HFF-Myc (cell line): ENCODE measurements around the gene ADH1A.

Experiments
- DNase-seq: peaks from one replicate; pipeline ENCODE4 v3.0.0-alpha.2; 2011; ENCODE audit warnings: low read depth; ENCODE audit errors: extremely low read depth
- H3K4me3 ChIP-seq: replicated peaks from 2 replicates; pipeline ENCODE4 v1.5.1; 2011; ENCODE audit warnings: low read depth, mild to moderate bottlenecking, control low read depth, low read length
- TF ChIP-seq, protein P1 (sequence below): IDR thresholded peaks from 2 replicates; pipeline ENCODE4 v1.5.1; 2012; ENCODE audit warnings: mild to moderate bottlenecking, low read depth, low read length, control low read depth; ENCODE audit errors: missing control alignments

ADH1A gene

DNA sequence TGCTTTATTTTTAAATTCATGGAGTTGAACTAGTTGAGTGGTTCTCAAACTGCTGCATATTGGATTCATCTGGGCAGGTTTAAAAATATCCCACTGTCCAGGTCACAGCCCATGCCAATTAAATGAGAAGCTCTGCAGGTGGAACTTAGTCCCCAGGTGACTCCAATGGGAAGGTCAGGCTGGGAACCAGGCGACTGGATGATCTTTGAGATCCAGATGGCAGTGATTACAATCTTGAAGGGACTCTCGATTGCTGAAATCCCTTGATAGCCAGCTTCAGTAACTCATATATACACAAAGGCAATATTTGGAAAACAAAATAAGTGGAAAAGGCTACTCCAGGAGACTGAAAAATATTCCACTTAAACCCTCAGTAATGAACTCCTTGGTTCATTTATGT, 8.1 kb downstream of the ADH1A start:
- TF ChIP-seq, protein P1, sequence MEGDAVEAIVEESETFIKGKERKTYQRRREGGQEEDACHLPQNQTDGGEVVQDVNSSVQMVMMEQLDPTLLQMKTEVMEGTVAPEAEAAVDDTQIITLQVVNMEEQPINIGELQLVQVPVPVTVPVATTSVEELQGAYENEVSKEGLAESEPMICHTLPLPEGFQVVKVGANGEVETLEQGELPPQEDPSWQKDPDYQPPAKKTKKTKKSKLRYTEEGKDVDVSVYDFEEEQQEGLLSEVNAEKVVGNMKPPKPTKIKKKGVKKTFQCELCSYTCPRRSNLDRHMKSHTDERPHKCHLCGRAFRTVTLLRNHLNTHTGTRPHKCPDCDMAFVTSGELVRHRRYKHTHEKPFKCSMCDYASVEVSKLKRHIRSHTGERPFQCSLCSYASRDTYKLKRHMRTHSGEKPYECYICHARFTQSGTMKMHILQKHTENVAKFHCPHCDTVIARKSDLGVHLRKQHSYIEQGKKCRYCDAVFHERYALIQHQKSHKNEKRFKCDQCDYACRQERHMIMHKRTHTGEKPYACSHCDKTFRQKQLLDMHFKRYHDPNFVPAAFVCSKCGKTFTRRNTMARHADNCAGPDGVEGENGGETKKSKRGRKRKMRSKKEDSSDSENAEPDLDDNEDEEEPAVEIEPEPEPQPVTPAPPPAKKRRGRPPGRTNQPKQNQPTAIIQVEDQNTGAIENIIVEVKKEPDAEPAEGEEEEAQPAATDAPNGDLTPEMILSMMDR = no peak
- H3K4me3 ChIP-seq = no peak overlapping the region
- DNase-seq = no peak

DNA sequence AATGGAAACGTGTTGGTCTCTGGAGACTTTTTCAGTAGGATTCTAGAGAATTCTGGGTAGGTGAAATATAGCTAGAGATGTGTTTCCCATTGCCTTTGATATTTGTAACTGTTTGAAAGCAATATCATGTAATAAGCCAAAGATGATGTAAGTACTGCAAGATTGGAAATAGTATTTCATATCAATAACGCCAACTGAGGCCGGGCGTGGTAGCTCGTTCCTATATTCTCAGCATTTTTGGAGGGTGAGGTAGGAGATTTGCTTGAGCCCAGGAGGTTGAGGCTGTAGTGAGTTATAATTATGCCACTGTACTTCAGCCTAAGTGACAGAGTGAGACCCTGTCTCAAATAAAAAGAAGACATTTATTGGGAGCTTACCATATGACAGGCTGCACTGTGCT, 9.5 kb downstream of the ADH1A start:
- no peak overlapping the region for H3K4me3 ChIP-seq
- DNase-seq = no peak
- TF ChIP-seq, protein P1 = no peak

DNA sequence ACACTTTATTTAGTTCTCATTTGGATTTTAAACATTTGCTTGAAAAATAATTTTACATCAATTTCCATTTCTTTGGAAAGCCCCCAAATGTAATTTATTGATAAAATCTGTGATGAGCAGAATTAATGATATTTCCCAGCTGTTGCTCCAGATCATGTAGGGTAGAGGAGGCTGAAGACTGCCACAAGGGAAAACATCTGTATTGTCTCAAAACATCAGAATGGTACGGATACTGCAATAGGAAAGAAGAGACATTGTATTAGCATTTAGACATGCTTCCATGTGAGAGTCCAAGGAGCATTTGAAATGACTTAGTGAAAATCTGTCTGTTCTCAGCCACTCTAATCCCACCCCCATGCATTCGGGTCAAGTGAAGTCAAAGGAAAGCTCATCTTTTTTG, 14.4 kb downstream of the ADH1A start:
- no peak for DNase-seq
- H3K4me3 ChIP-seq = no peak overlapping the region
- TF ChIP-seq, protein P1 = no peak

DNA sequence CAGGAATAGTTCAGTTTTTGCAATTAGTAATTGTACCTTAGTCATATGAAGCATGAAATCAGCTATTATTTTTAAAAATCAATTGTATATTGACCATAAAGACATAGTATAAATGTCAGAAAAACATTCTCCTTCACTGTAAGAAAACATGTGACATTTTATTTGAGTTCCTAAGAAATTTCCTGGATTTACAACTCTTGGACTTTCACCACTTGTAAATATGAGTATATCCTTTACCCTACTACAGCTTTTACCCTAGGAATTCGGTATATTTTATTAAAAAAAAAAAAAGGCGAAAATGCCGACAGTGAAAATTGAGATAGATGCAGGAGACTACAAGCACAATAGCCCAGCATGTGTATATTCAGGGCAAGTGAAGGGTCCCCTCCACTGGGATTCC, 14.9 kb downstream of the ADH1A start:
- no peak overlapping the region for H3K4me3 ChIP-seq
- DNase-seq = no peak
- TF ChIP-seq, protein P1 = no peak

DNA sequence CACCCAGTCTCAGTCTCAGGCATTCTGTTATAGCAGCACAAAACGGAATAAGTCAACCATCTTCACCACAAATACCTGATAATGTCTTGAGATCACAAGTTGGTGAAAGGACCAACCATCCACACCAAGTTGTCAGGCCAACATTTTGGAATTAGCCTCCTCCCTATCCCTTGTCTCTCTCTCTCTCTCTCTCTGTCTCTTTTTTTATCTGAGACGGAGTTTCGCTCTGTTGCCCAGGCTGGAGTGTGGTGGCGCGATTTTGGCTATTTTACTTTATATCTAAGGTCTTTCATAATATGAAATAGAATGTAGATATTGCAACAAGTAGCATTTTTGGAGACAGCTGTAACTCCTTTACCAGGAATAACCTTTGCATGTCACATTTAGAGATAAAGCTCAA, 15.7 kb downstream of the ADH1A start:
- DNase-seq = no peak
- TF ChIP-seq, protein P1 = no peak
- no peak overlapping the region for H3K4me3 ChIP-seq

DNA sequence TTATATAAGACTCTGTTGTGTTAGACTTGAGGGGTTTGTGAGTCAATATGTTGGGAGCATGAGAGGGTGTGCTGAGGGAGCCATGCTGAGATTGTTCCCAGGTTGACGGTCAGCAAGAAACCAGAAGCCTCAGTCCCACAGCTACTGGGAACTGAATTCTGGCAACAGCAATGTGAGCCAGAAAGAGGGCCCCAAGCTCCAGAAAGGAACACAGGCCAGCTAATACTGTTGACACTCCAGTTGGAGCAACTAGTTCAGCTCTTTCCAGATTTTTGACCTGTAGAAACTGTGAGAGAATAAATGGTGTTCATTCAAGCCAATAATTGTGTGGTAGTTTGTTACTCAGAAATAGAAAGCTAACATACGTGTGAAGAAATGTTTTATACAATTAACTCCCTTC, 17.1 kb downstream of the ADH1A start:
- TF ChIP-seq, protein P1 = no peak
- H3K4me3 ChIP-seq = no peak overlapping the region
- no peak for DNase-seq

DNA sequence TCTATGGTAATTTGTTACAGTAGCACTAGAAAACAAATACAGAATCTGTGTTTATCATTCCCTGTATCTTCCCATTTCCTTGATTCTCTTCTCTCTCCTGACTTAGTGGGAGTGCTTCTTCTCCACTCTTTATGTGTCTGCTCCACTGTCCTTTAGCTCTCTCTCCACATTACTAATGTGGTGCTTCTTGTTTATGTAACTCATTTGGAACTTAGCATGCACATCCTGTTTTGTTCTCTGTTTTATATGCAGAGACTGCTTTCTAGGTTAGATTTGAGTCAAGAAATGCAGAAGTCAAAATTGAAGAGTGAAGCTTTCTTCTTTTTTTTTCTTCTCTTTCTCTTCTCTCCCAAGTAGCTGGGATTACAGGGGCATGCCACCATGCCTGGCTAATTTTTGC, 25.9 kb downstream of the ADH1A start:
- no peak overlapping the region for H3K4me3 ChIP-seq
- DNase-seq = no peak
- TF ChIP-seq, protein P1 = no peak
